NCI-H2029 (cell line): ENCODE measurements around the gene SYT11.
"Not testable (repeated sequence)": the region's sequence is repeated elsewhere in the genome, so short reads cannot be mapped to it uniquely, and the experiment has no call there.

ENCODE experiments used
- DNase-seq: peaks from one replicate; lab custom pipeline; 2025; lab: John Stamatoyannopoulos, UW

SYT11 gene

GRCh38 chr1:155859234-155859829 is at the start of gene SYT11:
Gene SYT11, plus strand, starts transcription at chr1:155859567. Its CDS starts 195 bp downstream, at chr1:155859762.
- peak; percentile 98 for DNase-seq

- DNase-seq, result no peak
These were observed 46.5 kb upstream of the SYT11 start for GRCh38 chr1:155812878-155813277.

GRCh38 chr1:155813672-155814071 is 45.7 kb upstream of the SYT11 start:
- DNase-seq, result no peak

- no peak for DNase-seq
These were observed 43.0 kb upstream of the SYT11 start for GRCh38 chr1:155816351-155816750.

- no peak for DNase-seq
These were observed 31.9 kb upstream of the SYT11 start for GRCh38 chr1:155827450-155827849.

GRCh38 chr1:155831279-155831976 is 27.9 kb upstream of the SYT11 start:
- no peak for DNase-seq

- DNase-seq, result no peak
These were observed 25.6 kb upstream of the SYT11 start for GRCh38 chr1:155833665-155834295.

- peak; percentile 5 for DNase-seq
These were observed 25.0 kb upstream of the SYT11 start for GRCh38 chr1:155834296-155834926.

GRCh38 chr1:155834927-155835399 is 24.4 kb upstream of the SYT11 start:
- not testable (repeated sequence) for DNase-seq

- no peak for DNase-seq
These were observed 23.8 kb upstream of the SYT11 start for GRCh38 chr1:155835548-155835947.

- DNase-seq, result no peak
These were observed 19.0 kb upstream of the SYT11 start for GRCh38 chr1:155840386-155840785.

GRCh38 chr1:155844860-155845421 is 14.4 kb upstream of the SYT11 start:
- DNase-seq, result no peak

- DNase-seq, result no peak
These were observed 11.4 kb upstream of the SYT11 start for GRCh38 chr1:155847823-155848529.

- no peak for DNase-seq
These were observed 9.0 kb upstream of the SYT11 start for GRCh38 chr1:155850345-155850744.

- DNase-seq, result no peak
These were observed 3.0 kb upstream of the SYT11 start for GRCh38 chr1:155856257-155856974.

- peak; percentile 92 for DNase-seq
These were observed 2.1 kb upstream of the SYT11 start, which contains the start of gene GON4L for GRCh38 chr1:155856975-155857930. Gene GON4L, minus strand, starts transcription at chr1:155857214. Its CDS starts 3,434 bp downstream, at chr1:155853780.

GRCh38 chr1:155858800-155859233 is 550 bp upstream of the SYT11 start:
- DNase-seq, result no peak

GRCh38 chr1:155859881-155860871 is 809 bp downstream of the SYT11 start:
- peak; percentile 11 for DNase-seq
